Activated T-cell treated with anti-CD3 and anti-CD28 coated beads, Interleukin-2, amount 50 U/mL, for 24 hours (primary cell): ENCODE measurements around the gene ANKRD53.

Source experiments
- DNase-seq: peaks from one replicate; pipeline ENCODE4 v3.0.0-alpha.2; 2020
- H3K27ac Mint-ChIP-seq: 2 replicates; pipeline ENCODE4 v1.8.0; 2020; ENCODE audit warnings: mild to moderate bottlenecking, mixed read lengths
- H3K27me3 Mint-ChIP-seq: 2 replicates; pipeline ENCODE4 v1.8.0; 2020; ENCODE audit warnings: mixed read lengths
- H3K36me3 Mint-ChIP-seq: 2 replicates; pipeline ENCODE4 v1.8.0; 2020; ENCODE audit warnings: low read depth, mixed read lengths
- H3K4me1 Mint-ChIP-seq: 2 replicates; pipeline ENCODE4 v1.8.0; 2020; ENCODE audit warnings: low read depth, mixed read lengths
- H3K4me3 Mint-ChIP-seq: 2 replicates; pipeline ENCODE4 v1.8.0; 2020; ENCODE audit warnings: mild to moderate bottlenecking, moderate library complexity, mixed read lengths
- H3K9me3 Mint-ChIP-seq: 2 replicates; pipeline ENCODE4 v1.8.0; 2020; ENCODE audit warnings: mixed read lengths

Gene ANKRD53

GRCh38 chr2:70939001-70939838 is 39.2 kb upstream of the ANKRD53 start:
- H3K4me3 Mint-ChIP-seq: no peak overlapping the region
- DNase-seq: peak; percentile 25
- no peaks in the 10 kb centered on the region for H3K9me3 Mint-ChIP-seq
- no peaks in the 10 kb centered on the region for H3K4me1 Mint-ChIP-seq
- peaks cover 15% of the 10 kb centered on the region for H3K27me3 Mint-ChIP-seq
- H3K36me3 Mint-ChIP-seq: no peaks in the 10 kb centered on the region
- H3K27ac Mint-ChIP-seq: no peak overlapping the region

- H3K4me3 Mint-ChIP-seq: no peak overlapping the region
- peaks cover 15% of the 10 kb centered on the region for H3K27me3 Mint-ChIP-seq
- no peaks in the 10 kb centered on the region for H3K4me1 Mint-ChIP-seq
- DNase-seq: peak; percentile 15
- no peaks in the 10 kb centered on the region for H3K36me3 Mint-ChIP-seq
- H3K27ac Mint-ChIP-seq: no peak overlapping the region
- no peaks in the 10 kb centered on the region for H3K9me3 Mint-ChIP-seq
These were observed 38.4 kb upstream of the ANKRD53 start for GRCh38 chr2:70939839-70940580.

GRCh38 chr2:70941186-70941585 is 37.2 kb upstream of the ANKRD53 start:
- Mint-ChIP-seq H3K4me1 (no peaks in the 10 kb centered on the region), H3K9me3 (no peaks in the 10 kb centered on the region), H3K4me3 (no peak overlapping the region), H3K36me3 (no peaks in the 10 kb centered on the region), H3K27ac (no peak overlapping the region), H3K27me3 (peaks cover 15% of the 10 kb centered on the region)
- DNase-seq: no peak

DNA sequence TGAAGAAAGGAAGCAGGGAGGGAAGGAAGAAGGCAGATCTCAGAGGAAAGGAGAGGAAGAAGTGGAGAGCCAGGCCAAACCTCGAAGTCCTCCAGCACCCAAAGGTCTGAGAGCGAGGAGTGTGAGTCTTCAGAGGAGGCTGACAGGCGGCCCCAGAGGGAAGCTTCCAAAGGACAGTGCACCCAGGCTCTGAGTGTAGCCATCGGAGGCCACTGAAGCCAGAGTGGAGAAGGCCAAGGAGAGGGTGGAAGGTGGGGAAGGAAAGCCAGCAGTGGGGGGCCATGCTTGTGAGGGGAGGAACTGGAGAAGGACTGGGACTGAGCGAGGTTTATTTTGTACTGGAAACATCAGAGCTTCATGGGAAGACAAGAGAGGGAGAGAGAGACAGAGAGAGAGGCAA is 36.7 kb upstream of the ANKRD53 start:
- Mint-ChIP-seq H3K4me1 (no peaks in the 10 kb centered on the region), H3K9me3 (no peaks in the 10 kb centered on the region), H3K4me3 (no peak overlapping the region), H3K27me3 (peaks cover 13% of the 10 kb centered on the region), H3K36me3 (no peaks in the 10 kb centered on the region), H3K27ac (no peak overlapping the region)
- peak; percentile 11 for DNase-seq

DNA sequence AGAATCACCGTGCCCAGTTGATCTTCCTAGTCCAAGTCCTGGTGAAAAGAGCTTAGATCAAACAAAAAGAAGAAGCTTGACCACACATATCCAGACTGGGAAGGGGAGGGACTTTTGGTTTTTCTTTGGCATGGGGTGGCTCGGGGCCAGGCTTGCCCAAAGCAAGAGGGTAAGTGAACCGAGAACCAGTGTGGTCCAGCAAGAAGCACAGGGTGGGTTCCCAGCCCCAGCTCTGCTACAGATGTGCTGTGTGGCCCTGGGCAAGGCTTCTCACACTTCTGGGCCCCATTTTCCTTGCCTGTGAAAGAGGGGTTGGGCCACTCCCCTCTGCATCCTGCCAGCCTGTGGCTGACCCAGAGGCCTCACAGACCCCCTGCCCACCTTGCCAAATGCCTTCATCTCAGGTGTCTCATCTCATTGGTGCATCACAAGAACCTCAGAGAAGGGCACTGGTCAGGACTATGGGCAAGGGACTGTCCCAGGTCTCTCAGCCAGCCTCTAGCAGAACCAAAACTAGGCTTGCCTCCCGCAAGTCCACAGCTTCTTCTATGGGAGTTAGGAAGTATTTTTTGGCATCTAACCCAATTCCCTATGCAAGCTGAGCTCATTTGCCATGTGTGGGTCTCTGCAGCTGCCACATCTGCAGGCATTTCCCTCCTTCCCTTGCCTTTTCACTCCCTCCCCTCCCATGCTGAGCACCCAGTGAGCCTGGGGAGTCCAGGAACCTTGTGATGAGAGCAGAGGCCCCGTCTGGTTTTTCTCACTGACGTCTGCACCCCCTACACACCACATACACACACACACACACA is 35.8 kb upstream of the ANKRD53 start:
- Mint-ChIP-seq H3K27ac (no peak overlapping the region), H3K4me1 (peaks cover 8% of the 10 kb centered on the region), H3K9me3 (no peaks in the 10 kb centered on the region), H3K27me3 (peaks cover 19% of the 10 kb centered on the region), H3K36me3 (no peaks in the 10 kb centered on the region), H3K4me3 (no peak overlapping the region)
- DNase-seq: peak; percentile 15

DNA sequence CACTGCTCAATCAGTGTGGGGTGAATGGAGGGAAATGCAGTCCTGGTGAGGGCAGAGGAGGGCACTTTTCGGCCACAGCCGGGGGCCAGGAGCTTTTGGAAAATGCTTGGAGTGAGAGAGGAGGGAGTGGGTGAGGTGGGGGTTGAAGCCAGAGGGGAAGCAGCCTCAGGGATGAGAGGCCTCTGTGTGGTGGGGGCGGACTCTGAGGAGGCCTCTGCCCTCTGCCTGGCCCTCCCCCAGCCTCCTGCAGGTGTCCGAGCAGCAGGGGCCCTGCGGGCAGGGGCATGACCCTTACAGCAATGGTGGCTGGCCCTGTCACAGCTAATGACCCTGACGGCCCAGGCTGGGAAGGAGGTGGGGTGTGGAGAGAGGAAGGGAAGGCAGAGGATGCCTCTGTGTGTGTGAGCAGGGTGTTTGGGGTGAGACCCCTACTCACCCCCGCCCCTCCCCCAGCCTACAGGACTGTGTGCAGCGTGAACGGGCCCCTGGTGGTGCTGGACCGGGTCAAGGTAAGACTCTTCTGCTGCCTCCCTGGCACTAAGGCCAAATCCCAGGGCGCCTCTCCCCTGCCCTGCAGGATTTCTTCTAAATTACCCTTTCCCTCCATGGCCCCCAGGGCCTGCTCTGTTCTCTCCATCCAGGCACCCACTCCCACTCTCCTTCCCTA is 35.1 kb upstream of the ANKRD53 start:
- H3K9me3 Mint-ChIP-seq: no peaks in the 10 kb centered on the region
- DNase-seq: peak; percentile 16
- peaks cover 25% of the 10 kb centered on the region for H3K27me3 Mint-ChIP-seq
- no peak overlapping the region for H3K4me3 Mint-ChIP-seq
- H3K36me3 Mint-ChIP-seq: no peaks in the 10 kb centered on the region
- peaks cover 15% of the 10 kb centered on the region for H3K4me1 Mint-ChIP-seq
- H3K27ac Mint-ChIP-seq: no peak overlapping the region

GRCh38 chr2:70944111-70944690 is 34.2 kb upstream of the ANKRD53 start:
- Mint-ChIP-seq H3K36me3 (no peaks in the 10 kb centered on the region), H3K4me3 (no peak overlapping the region), H3K27me3 (peaks cover 22% of the 10 kb centered on the region), H3K9me3 (no peaks in the 10 kb centered on the region), H3K27ac (no peak overlapping the region), H3K4me1 (peaks cover 16% of the 10 kb centered on the region)
- peak; percentile 18 for DNase-seq

DNA sequence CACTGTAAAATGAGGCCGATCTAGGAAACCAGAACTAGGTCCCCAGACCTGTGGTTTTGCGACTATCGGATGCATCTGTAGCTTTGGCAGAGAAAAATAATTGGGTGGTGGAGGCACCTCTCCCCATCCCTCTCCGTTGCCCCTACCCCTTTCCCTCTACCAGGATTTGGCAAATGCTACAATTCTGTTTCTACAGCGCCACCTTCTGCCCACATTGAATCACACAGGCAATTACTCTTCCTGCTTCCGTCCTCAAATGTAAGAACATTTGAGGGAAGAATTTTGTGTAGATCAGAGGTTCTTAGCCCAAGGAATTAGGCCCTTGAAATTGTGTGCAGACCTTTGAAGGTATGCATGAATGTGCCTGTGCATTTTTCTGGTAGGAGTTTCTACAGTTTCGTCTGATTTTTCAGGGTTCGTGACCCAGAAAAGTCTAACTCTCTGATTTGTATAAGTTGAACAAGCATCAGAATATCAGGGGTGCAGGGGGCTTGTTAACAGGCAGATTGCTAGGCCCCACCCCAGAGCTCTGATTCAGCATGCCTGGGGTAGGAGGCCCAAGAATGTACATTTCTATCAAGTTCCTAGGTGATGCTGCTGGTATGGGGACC is 31.5 kb upstream of the ANKRD53 start:
- Mint-ChIP-seq H3K27me3 (peaks cover 18% of the 10 kb centered on the region), H3K36me3 (no peaks in the 10 kb centered on the region), H3K9me3 (no peaks in the 10 kb centered on the region), H3K4me1 (peaks cover 16% of the 10 kb centered on the region), H3K27ac (no peak overlapping the region), H3K4me3 (no peak overlapping the region)
- DNase-seq: peak; percentile 57

GRCh38 chr2:70947556-70948184 is 30.8 kb upstream of the ANKRD53 start:
- H3K4me1 Mint-ChIP-seq: peaks cover 16% of the 10 kb centered on the region
- H3K27ac Mint-ChIP-seq: no peak overlapping the region
- H3K27me3 Mint-ChIP-seq: peaks cover 18% of the 10 kb centered on the region
- H3K4me3 Mint-ChIP-seq: peak overlapping the region; percentile 81
- peak; percentile 34 for DNase-seq
- no peaks in the 10 kb centered on the region for H3K36me3 Mint-ChIP-seq
- no peaks in the 10 kb centered on the region for H3K9me3 Mint-ChIP-seq

DNA sequence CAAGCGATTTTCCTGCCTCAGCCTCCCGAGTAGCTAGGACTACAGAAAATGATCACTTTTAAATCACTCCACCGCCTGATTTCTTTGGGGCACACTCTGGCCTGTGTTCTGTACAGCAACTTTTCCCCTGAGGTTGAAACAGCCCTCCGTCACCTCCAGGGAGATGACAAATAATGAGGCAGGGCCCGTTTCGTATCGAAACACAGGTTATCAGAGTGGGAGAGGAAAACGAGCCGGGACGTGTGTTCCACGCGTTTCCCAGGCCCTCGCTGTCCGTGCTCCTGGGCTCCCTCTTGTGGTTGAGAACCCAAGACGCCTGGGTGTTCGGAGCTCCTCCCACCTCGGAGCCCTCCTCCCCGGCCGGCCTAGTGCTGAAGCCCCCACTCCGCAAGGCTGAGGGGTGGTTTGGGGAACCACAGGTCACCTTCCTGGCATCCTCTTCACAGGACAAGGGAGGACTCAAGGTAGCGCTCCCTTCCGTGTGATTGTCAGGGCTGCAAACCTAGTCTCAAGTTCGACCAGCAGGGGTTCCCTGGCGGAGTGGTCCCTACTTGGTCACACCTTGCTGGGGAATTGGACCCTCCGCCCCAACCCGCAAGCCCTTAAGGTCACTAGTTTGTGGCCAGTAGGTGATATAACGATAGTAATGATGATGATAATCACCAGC is 30.0 kb upstream of the ANKRD53 start:
- Mint-ChIP-seq H3K9me3 (no peaks in the 10 kb centered on the region), H3K27ac (peak overlapping the region; percentile 86), H3K4me3 (peak overlapping the region; percentile 81), H3K27me3 (peaks cover 18% of the 10 kb centered on the region), H3K36me3 (no peaks in the 10 kb centered on the region), H3K4me1 (peaks cover 16% of the 10 kb centered on the region)
- DNase-seq: peak; percentile 85

GRCh38 chr2:70949086-70949485 is 29.3 kb upstream of the ANKRD53 start:
- no peak overlapping the region for H3K4me3 Mint-ChIP-seq
- H3K36me3 Mint-ChIP-seq: no peaks in the 10 kb centered on the region
- H3K9me3 Mint-ChIP-seq: no peaks in the 10 kb centered on the region
- H3K27ac Mint-ChIP-seq: no peak overlapping the region
- H3K27me3 Mint-ChIP-seq: peaks cover 18% of the 10 kb centered on the region
- H3K4me1 Mint-ChIP-seq: peaks cover 16% of the 10 kb centered on the region
- no peak for DNase-seq

DNA sequence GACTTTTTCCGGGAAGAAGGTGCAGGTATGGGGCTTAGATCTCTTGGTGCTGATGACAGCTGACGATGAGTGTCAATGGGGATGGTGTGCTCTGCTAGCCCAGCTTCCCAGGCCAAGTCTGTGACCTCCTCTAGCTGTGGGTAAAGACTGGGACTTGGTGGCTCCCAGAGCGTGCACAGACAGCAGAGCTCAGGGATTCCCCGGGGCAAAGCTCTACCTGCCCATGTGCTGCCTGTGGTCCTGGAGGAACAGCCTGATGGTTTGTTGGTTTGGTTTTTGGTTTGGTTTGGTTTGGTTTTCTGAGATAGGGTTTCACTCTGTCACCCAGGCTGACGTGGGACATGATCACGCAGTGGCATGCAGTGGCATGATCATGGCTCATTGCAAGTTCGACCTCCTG is 23.5 kb upstream of the ANKRD53 start:
- H3K9me3 Mint-ChIP-seq: no peaks in the 10 kb centered on the region
- H3K27ac Mint-ChIP-seq: no peak overlapping the region
- peaks cover 2% of the 10 kb centered on the region for H3K4me1 Mint-ChIP-seq
- no peak overlapping the region for H3K4me3 Mint-ChIP-seq
- peaks cover 32% of the 10 kb centered on the region for H3K27me3 Mint-ChIP-seq
- DNase-seq: no peak
- no peaks in the 10 kb centered on the region for H3K36me3 Mint-ChIP-seq

- Mint-ChIP-seq H3K27ac (no peak overlapping the region), H3K4me1 (peaks cover 2% of the 10 kb centered on the region), H3K36me3 (no peaks in the 10 kb centered on the region), H3K9me3 (no peaks in the 10 kb centered on the region), H3K4me3 (no peak overlapping the region), H3K27me3 (peaks cover 36% of the 10 kb centered on the region)
- no peak for DNase-seq
These were observed 22.3 kb upstream of the ANKRD53 start for GRCh38 chr2:70956141-70956540.
